K562 (cell line): ENCODE data around the gene HAPLN3. TPM values are rescaled to one million over a fixed set of nuclear protein-coding genes. Genes with fewer than 3 reads are reported as not detected.

Experiments
- ATAC-seq: fragments of 200-7000 bp; cut with Tn5 transposase; 3 replicates; pipeline ENCODE4 v1.9.1; 2020; ENCODE audit warnings: moderate library complexity
- BruUV-seq: library from RNA; stranded (reverse); fragments of 400-500 nt; replicated peaks from 2 replicates; lab custom pipeline; 2021; lab: Mats Ljungman, UMichigan
- CTCF ChIA-PET: fragments of 300-600 bp; formaldehyde crosslinking; extraction: SDS; loops from one replicate; lab custom pipeline; 2021; ENCODE audit warnings: low intra/inter-chr PET ratio; lab: Yijun Ruan, JAX
- POLR2A ChIA-PET: fragments of 300-600, 350-650 bp; sonication (Branson Sonifier 250); formaldehyde crosslinking; extraction: SDS; loops from one replicate; lab custom pipeline; 2021; ENCODE audit warnings: antibody characterized with exemption, inconsistent platforms; lab: Yijun Ruan, JAX
- DNase-seq, 4 experiments: peaks; one replicate each; pipeline versions ENCODE4 v3.0.0 to v3.0.0-alpha.2; 2011 to 2018; ENCODE audit warnings: low spot score in 3 of 4, mixed read lengths in 3 of 4; ENCODE audit errors: extremely low read depth in 1 of 4
- FAIRE-seq: peaks from 2 replicates; lab custom pipeline; 2011; peaks lifted over from hg19 to GRCh38; lab: Jason Lieb, UNC
- H2AFZ ChIP-seq: 2 replicates; pipeline ENCODE4 v1.6.0; 2011; ENCODE audit warnings: low read depth, low read length, control low read depth, inconsistent platforms
- H3K27ac ChIP-seq: fragments of 200-600 bp; 3 replicates; pipeline ENCODE4 v1.8.0; 2011; ENCODE audit warnings: low read depth, mild to moderate bottlenecking, control low read depth, inconsistent platforms, low read length, moderate library complexity, mixed read lengths; ENCODE audit errors: extremely low read depth
- H3K27me3 ChIP-seq, 2 experiments: fragments of 300-600 bp in 1 of 2; 2 replicates in 1 of 2; 3 replicates in 1 of 2; pipeline versions ENCODE4 v1.6.0 to v1.8.0; 2011; ENCODE audit warnings: inconsistent platforms in 2 of 2, low read length in 2 of 2, mild to moderate bottlenecking in 1 of 2, mixed read lengths in 1 of 2, moderate library complexity in 1 of 2; ENCODE audit not compliant: control insufficient read depth in 2 of 2, insufficient read depth in 2 of 2
- H3K36me3 ChIP-seq: fragments of 300-600 bp; 3 replicates; pipeline ENCODE4 v1.8.0; 2011; ENCODE audit warnings: mild to moderate bottlenecking, low read length, inconsistent platforms; ENCODE audit not compliant: control insufficient read depth, insufficient read depth
- H3K4me1 ChIP-seq, 2 experiments: fragments of 200-600 bp in 1 of 2; replicated peaks in 1 of 2; 2 replicates in 1 of 2; 3 replicates in 1 of 2; pipeline versions ENCODE4 v1.5.1 to v1.8.0; 2011; ENCODE audit warnings: inconsistent platforms in 2 of 2, low read length in 2 of 2, mild to moderate bottlenecking in 1 of 2, mixed read lengths in 1 of 2, moderate library complexity in 1 of 2; ENCODE audit not compliant: control insufficient read depth in 2 of 2, insufficient read depth in 2 of 2
- H3K4me2 ChIP-seq: 2 replicates; pipeline ENCODE4 v1.6.1; 2011; ENCODE audit warnings: low read length, control low read depth, inconsistent platforms, mixed read lengths; ENCODE audit not compliant: insufficient read depth
- H3K4me3 ChIP-seq: fragments of 200-600 bp; sonication (generic), shearing (Covaris generic); 2 replicates; pipeline ENCODE4 v1.5.1; 2016; ENCODE audit warnings: control low read depth, inconsistent platforms
- H3K79me2 ChIP-seq: fragments of 200-600 bp; 3 replicates; pipeline ENCODE4 v1.8.0; 2011; ENCODE audit warnings: low read length, inconsistent platforms; ENCODE audit not compliant: control insufficient read depth, insufficient read depth
- H3K9ac ChIP-seq, 2 experiments: 2 replicates each; pipeline versions ENCODE4 v1.6.0 to v1.6.1; 2011; ENCODE audit warnings: low read depth in 2 of 2, low read length in 2 of 2, control low read depth in 1 of 2, inconsistent platforms in 1 of 2, mild to moderate bottlenecking in 1 of 2, mixed read lengths in 1 of 2; ENCODE audit not compliant: insufficient read depth in 1 of 2
- H3K9me1 ChIP-seq: one replicate; pipeline ENCODE4 v1.6.0; 2011; ENCODE audit warnings: inconsistent platforms, mild to moderate bottlenecking, low read length, moderate library complexity; ENCODE audit not compliant: control insufficient read depth, insufficient read depth
- H3K9me3 ChIP-seq: replicated peaks from 2 replicates; pipeline ENCODE4 v1.5.1; 2011; ENCODE audit warnings: low read depth, low read length, inconsistent platforms; ENCODE audit not compliant: control insufficient read depth, insufficient read depth
- H4K20me1 ChIP-seq: replicated peaks from 2 replicates; pipeline ENCODE4 v1.6.1; 2011; ENCODE audit warnings: low read length, inconsistent platforms, mixed read lengths; ENCODE audit not compliant: control insufficient read depth, insufficient read depth
- EGR1 ChIP-seq: fragments of 450-650 bp; conservative IDR thresholded peaks from 2 replicates; pipeline ENCODE4 v1.6.1; 2017; ENCODE audit warnings: mild to moderate bottlenecking
- HMG20B ChIP-seq: fragments of 250-450 bp; sonication (Bioruptor Pico); IDR thresholded peaks from 2 replicates; pipeline ENCODE4 v1.5.0; 2021; ENCODE audit warnings: mild to moderate bottlenecking
- KDM5B ChIP-seq: fragments of 200-600 bp; sonication (generic); IDR thresholded peaks from 2 replicates; pipeline ENCODE4 v1.6.1; 2012; ENCODE audit warnings: low read depth, mild to moderate bottlenecking, moderate library complexity, low read length, control low read depth, inconsistent platforms; ENCODE audit not compliant: insufficient replicate concordance
- PHF8 ChIP-seq: fragments of 200-600 bp; sonication (generic); IDR thresholded peaks from 2 replicates; pipeline ENCODE4 v1.6.1; 2012; ENCODE audit warnings: mixed run types, mild to moderate bottlenecking, inconsistent platforms, low read length, moderate library complexity, borderline replicate concordance
- SP1 ChIP-seq: sonication (generic); formaldehyde crosslinking; IDR thresholded peaks from 2 replicates; pipeline ENCODE4 v1.8.1; 2022; ENCODE audit warnings: mild to moderate bottlenecking, missing genetic modification reagents
- TAL1 ChIP-seq: fragments of 450-650 bp; IDR thresholded peaks from 2 replicates; pipeline ENCODE4 v1.6.1; 2016; ENCODE audit warnings: mild to moderate bottlenecking
- ZBTB33 ChIP-seq: sonication (generic); formaldehyde crosslinking; IDR thresholded peaks from 2 replicates; pipeline ENCODE4 v1.8.1; 2023; ENCODE audit warnings: mild to moderate bottlenecking, missing genetic modification reagents
- ZKSCAN3 ChIP-seq: fragments of 250-450 bp; sonication (Bioruptor Pico); IDR thresholded peaks from 2 replicates; pipeline ENCODE4 v1.4.0; 2020
- ZNF23 ChIP-seq: fragments of 250-450 bp; sonication (Bioruptor Pico); IDR thresholded peaks from 2 replicates; pipeline ENCODE4 v1.4.0; 2020; ENCODE audit warnings: mild to moderate bottlenecking
- ZZZ3 ChIP-seq: fragments of 450-650 bp; IDR thresholded peaks from 2 replicates; pipeline ENCODE4 v1.6.1; 2016; ENCODE audit warnings: antibody characterized with exemption, mild to moderate bottlenecking, moderate library complexity
- WGBS: fragments of 100-300 bp; shearing (Covaris generic); methylation state at CpG from one replicate; pipeline ENCODE4 v1.1.6; 2016; ENCODE audit warnings: low coverage, mixed read lengths; ENCODE audit not compliant: insufficient coverage; ENCODE audit errors: missing lambda C conversion rate; 5-methylcytosine and 5-hydroxymethylcytosine counted together
- in situ Hi-C: fragments of 300-500 bp; cut with MboI; formaldehyde crosslinking; loops from 4 replicates; pipeline ENCODE4 v1.15.0; 2018; ENCODE audit warnings: inconsistent platforms, mixed read lengths
- intact Hi-C: fragments of 100-400 bp; cut with micrococcal nuclease; formaldehyde crosslinking; loops from 2 replicates; pipeline ENCODE4 v1.14.2; 2022
- polyA plus RNA-seq, 8 experiments: library from polyadenylated mRNA; depleted of rRNA in 4 of 8; stranded (reverse) in 5 of 8; unstranded in 3 of 8; fragments of >200 nt; fragmentation: Nextera tagmentation in 2 of 8; fragmentation: Illumina TruSeq in 1 of 8; extraction: Ambion mirVana in 2 of 8; extraction: Trizol in 1 of 8; gene quantifications; 2 replicates each; pipeline versions ENCODE4 v1.2.1 to v1.2.3, GENCODE V29; 2011 to 2014; ENCODE audit warnings: inconsistent platforms in 1 of 8, missing spikeins in 1 of 8
- total RNA-seq, 7 experiments: library from RNA; depleted of rRNA in 6 of 7; stranded (reverse); fragments of >200 nt in 6 of 7; fragmentation: Illumina TruSeq in 2 of 7; extraction: Trizol in 2 of 7; gene quantifications; 2 replicates each; pipeline versions ENCODE4 v1.2.1 to v1.2.3, GENCODE V29; 2011 to 2021; ENCODE audit warnings: low replicate concordance in 1 of 7

HAPLN3 gene
- total and polyA plus RNA-seq, 9 of the 15 experiments (the other 6 are each of a cell fraction or from before 2014, with no cell fraction given), result 0.04 to 2.4 (median 0.65) TPM

GRCh38 chr15:88917760-88918159 is 22.4 kb upstream of the HAPLN3 start:
- intact Hi-C loops (no loop called here), in situ Hi-C loops (no loop called here)
- ChIA-PET CTCF (no interaction called here), POLR2A (interaction anchor here (0.6 to 0.8 kb wide), 2 partner anchors 16 to 976 kb away, joined by 3 read pairs; partner anchors contain the start of gene AP3S2)
- BruUV-seq, result no TSS peak
- Histone ChIP-seq H2AFZ (peak overlapping the region; percentile 74), H3K9me1 (no peaks in the 10 kb centered on the region), H3K36me3 (no peaks in the 10 kb centered on the region), H3K9ac (peak overlapping the region; percentile 33 to 72; a peak in 2 of 4 replicates), H3K4me3 (no peak overlapping the region), H3K27ac (peak overlapping the region; percentile 73), H3K79me2 (peaks cover 2% of the 10 kb centered on the region), H3K4me1 (peaks cover 22 to 27% of the 10 kb centered on the region in 2 experiments), H3K4me2 (peak overlapping the region; percentile 48; the same call in 1 of the 2 replicates), H3K27me3 (no peaks in the 10 kb centered on the region), H3K9me3 (no peaks in the 10 kb centered on the region; the same call in 1 of the 2 replicates), H4K20me1 (no peaks in the 10 kb centered on the region)
- FAIRE-seq, result peak; percentile 48
- peak in 1 of 4 experiments; percentile 52 for DNase-seq
- TF ChIP-seq ZNF23 (CRISPR knock-in tag), result no peak
- no peak for TF ChIP-seq ZKSCAN3 (CRISPR knock-in tag)
- no peak for TF ChIP-seq PHF8
- TF ChIP-seq ZZZ3, result no peak
- TF ChIP-seq TAL1, result no peak
- TF ChIP-seq EGR1, result no peak
- no peak for TF ChIP-seq SP1
- no peak for TF ChIP-seq HMG20B (CRISPR knock-in tag)
- TF ChIP-seq KDM5B, result no peak
- TF ChIP-seq ZBTB33 (CRISPR knock-in tag), result no peak
- 26% methylated on average over 5 of the region's 5 CpGs for WGBS
- ATAC-seq, result no peak
